ENCODE results near the gene BTN3A1. TPM values are rescaled to one million over a fixed set of nuclear protein-coding genes. Genes with fewer than 3 reads are reported as not detected.
"Not testable (repeated sequence)": the region's sequence is repeated elsewhere in the genome, so short reads cannot be mapped to it uniquely, and the experiment has no call there.

BTN3A1 gene
- total RNA-seq, 1 experiment from 2014 or later: 26.2 TPM

- H3K4me3 ChIP-seq: no peak overlapping the region
- H3K27ac ChIP-seq: no peak overlapping the region
- peaks cover 21% of the 10 kb centered on the region for H3K4me1 ChIP-seq (replicated peaks)
- H3K9me3 ChIP-seq (replicated peaks): no peaks in the 10 kb centered on the region
- H3K27me3 ChIP-seq (replicated peaks): no peaks in the 10 kb centered on the region
- DNase-seq (ENCODE audit: low read depth in 1 of 2, low spot score in 2 of 2): no peak
- peaks cover 19% of the 10 kb centered on the region; the same call in 1 of the 2 replicates for H3K36me3 ChIP-seq
Observed at GRCh38 chr6:26366504-26366903, 35.6 kb upstream of the BTN3A1 start.

GRCh38 chr6:26367114-26367513 is 35.0 kb upstream of the BTN3A1 start:
- H3K27ac ChIP-seq: no peak overlapping the region
- no peaks in the 10 kb centered on the region for H3K9me3 ChIP-seq (replicated peaks)
- H3K36me3 ChIP-seq: peaks cover 25% of the 10 kb centered on the region
- H3K4me1 ChIP-seq (replicated peaks): peaks cover 21% of the 10 kb centered on the region
- no peak for DNase-seq (ENCODE audit: low read depth in 1 of 2, low spot score in 2 of 2)
- H3K4me3 ChIP-seq: no peak overlapping the region
- no peaks in the 10 kb centered on the region for H3K27me3 ChIP-seq (replicated peaks)

- DNase-seq (ENCODE audit: low read depth in 1 of 2, low spot score in 2 of 2); H3K4me1 ChIP-seq (replicated peaks); H3K9me3 ChIP-seq (replicated peaks); H3K4me3 ChIP-seq; H3K27ac ChIP-seq; H3K27me3 ChIP-seq (replicated peaks): not testable (repeated sequence)
- peaks cover 55% of the 10 kb centered on the region for H3K36me3 ChIP-seq
Observed at GRCh38 chr6:26371813-26372212, 30.3 kb upstream of the BTN3A1 start.

GRCh38 chr6:26372308-26373144 is 29.5 kb upstream of the BTN3A1 start:
- H3K9me3 ChIP-seq (replicated peaks): no peaks in the 10 kb centered on the region
- H3K4me3 ChIP-seq: no peak overlapping the region
- H3K27ac ChIP-seq: no peak overlapping the region
- H3K4me1 ChIP-seq (replicated peaks): no peaks in the 10 kb centered on the region
- peaks cover 52% of the 10 kb centered on the region for H3K36me3 ChIP-seq
- H3K27me3 ChIP-seq (replicated peaks): no peaks in the 10 kb centered on the region
- DNase-seq (ENCODE audit: low read depth in 1 of 2, low spot score in 2 of 2): no peak

- Histone ChIP-seq H3K27ac (no peak overlapping the region), H3K36me3 (peaks cover 44% of the 10 kb centered on the region), H3K27me3 (replicated peaks) (no peaks in the 10 kb centered on the region), H3K4me1 (replicated peaks) (no peaks in the 10 kb centered on the region), H3K9me3 (replicated peaks) (no peaks in the 10 kb centered on the region), H3K4me3 (no peak overlapping the region)
- no peak for DNase-seq (ENCODE audit: low read depth in 1 of 2, low spot score in 2 of 2)
Observed at GRCh38 chr6:26375270-26375669, 26.8 kb upstream of the BTN3A1 start.

GRCh38 chr6:26377719-26378118 is 24.4 kb upstream of the BTN3A1 start:
- no peak for DNase-seq (ENCODE audit: low read depth in 1 of 2, low spot score in 2 of 2)
- no peak overlapping the region for H3K27ac ChIP-seq
- H3K4me1 ChIP-seq (replicated peaks): no peaks in the 10 kb centered on the region

GRCh38 chr6:26378143-26378542 is 23.9 kb upstream of the BTN3A1 start:
- H3K27ac ChIP-seq; DNase-seq (ENCODE audit: low read depth in 1 of 2, low spot score in 2 of 2); H3K9me3 ChIP-seq (replicated peaks); H3K4me1 ChIP-seq (replicated peaks); H3K27me3 ChIP-seq (replicated peaks); H3K4me3 ChIP-seq: not testable (repeated sequence)
- peaks cover 21% of the 10 kb centered on the region for H3K36me3 ChIP-seq

More at GRCh38 chr6:26377719-26378118, 24.4 kb upstream of the BTN3A1 start:
- no peaks in the 10 kb centered on the region for H3K9me3 ChIP-seq (replicated peaks)
- H3K36me3 ChIP-seq: peaks cover 25% of the 10 kb centered on the region
- H3K4me3 ChIP-seq: no peak overlapping the region
- no peaks in the 10 kb centered on the region for H3K27me3 ChIP-seq (replicated peaks)

- Histone ChIP-seq H3K27ac (no peak overlapping the region), H3K4me3 (no peak overlapping the region), H3K27me3 (replicated peaks) (no peaks in the 10 kb centered on the region), H3K4me1 (replicated peaks) (peaks cover 10% of the 10 kb centered on the region), H3K9me3 (replicated peaks) (no peaks in the 10 kb centered on the region), H3K36me3 (peaks cover 12% of the 10 kb centered on the region)
- DNase-seq (ENCODE audit: low read depth in 1 of 2, low spot score in 2 of 2): no peak
Observed at GRCh38 chr6:26379292-26379691, 22.8 kb upstream of the BTN3A1 start.

- H3K36me3 ChIP-seq: peaks cover 10% of the 10 kb centered on the region
- H3K27ac ChIP-seq: no peak overlapping the region
- no peak for DNase-seq (ENCODE audit: low read depth in 1 of 2, low spot score in 2 of 2)
- H3K4me1 ChIP-seq (replicated peaks): peaks cover 13% of the 10 kb centered on the region
- H3K9me3 ChIP-seq (replicated peaks): no peaks in the 10 kb centered on the region
- H3K27me3 ChIP-seq (replicated peaks): no peaks in the 10 kb centered on the region
- no peak overlapping the region for H3K4me3 ChIP-seq
Observed at GRCh38 chr6:26379740-26380139, 22.3 kb upstream of the BTN3A1 start.

- no peak overlapping the region for H3K4me3 ChIP-seq
- DNase-seq (ENCODE audit: low read depth in 1 of 2, low spot score in 2 of 2): no peak
Observed at GRCh38 chr6:26380256-26380655, 21.8 kb upstream of the BTN3A1 start.

GRCh38 chr6:26382121-26382520 is 20.0 kb upstream of the BTN3A1 start:
- H3K27ac ChIP-seq: no peak overlapping the region
- DNase-seq (ENCODE audit: low read depth in 1 of 2, low spot score in 2 of 2): no peak
- H3K4me3 ChIP-seq: no peak overlapping the region
- H3K27me3 ChIP-seq (replicated peaks): no peaks in the 10 kb centered on the region
- H3K36me3 ChIP-seq: peaks cover 8% of the 10 kb centered on the region
- peaks cover 13% of the 10 kb centered on the region for H3K4me1 ChIP-seq (replicated peaks)
- H3K9me3 ChIP-seq (replicated peaks): no peaks in the 10 kb centered on the region

More at GRCh38 chr6:26380256-26380655, 21.8 kb upstream of the BTN3A1 start:
- no peak overlapping the region for H3K27ac ChIP-seq
- no peaks in the 10 kb centered on the region for H3K9me3 ChIP-seq (replicated peaks)
- no peaks in the 10 kb centered on the region for H3K27me3 ChIP-seq (replicated peaks)
- H3K4me1 ChIP-seq (replicated peaks): peaks cover 13% of the 10 kb centered on the region
- H3K36me3 ChIP-seq: peaks cover 7% of the 10 kb centered on the region

- H3K4me1 ChIP-seq (replicated peaks): peaks cover 28% of the 10 kb centered on the region
- H3K27me3 ChIP-seq (replicated peaks): no peaks in the 10 kb centered on the region
- no peaks in the 10 kb centered on the region for H3K9me3 ChIP-seq (replicated peaks)
- H3K27ac ChIP-seq: peak overlapping the region; percentile 47
- peak overlapping the region; percentile 46 for H3K4me3 ChIP-seq
- peak in 1 of 2 experiments; percentile 50 for DNase-seq (ENCODE audit: low read depth in 1 of 2, low spot score in 2 of 2)
- H3K36me3 ChIP-seq: peaks cover 17% of the 10 kb centered on the region
Observed at GRCh38 chr6:26383624-26384417, 18.3 kb upstream of the BTN3A1 start.

GRCh38 chr6:26385734-26386125 is 16.3 kb upstream of the BTN3A1 start:
- no peak overlapping the region for H3K4me3 ChIP-seq
- no peaks in the 10 kb centered on the region for H3K27me3 ChIP-seq (replicated peaks)
- H3K36me3 ChIP-seq: peaks cover 33% of the 10 kb centered on the region
- H3K27ac ChIP-seq: no peak overlapping the region
- no peak for DNase-seq (ENCODE audit: low read depth in 1 of 2, low spot score in 2 of 2)
- H3K4me1 ChIP-seq (replicated peaks): peaks cover 29% of the 10 kb centered on the region
- no peaks in the 10 kb centered on the region for H3K9me3 ChIP-seq (replicated peaks)

- Histone ChIP-seq H3K9me3 (replicated peaks) (no peaks in the 10 kb centered on the region), H3K4me1 (replicated peaks) (peaks cover 29% of the 10 kb centered on the region), H3K27me3 (replicated peaks) (no peaks in the 10 kb centered on the region), H3K36me3 (peaks cover 44% of the 10 kb centered on the region), H3K27ac (peak overlapping the region; percentile 93), H3K4me3 (no peak overlapping the region)
- no peak for DNase-seq (ENCODE audit: low read depth in 1 of 2, low spot score in 2 of 2)
Observed at GRCh38 chr6:26387565-26387964, 14.5 kb upstream of the BTN3A1 start.
